K562 treated with DMSO at 1 percent for 4 hours (cell line): ENCODE measurements around the gene LY6G5B. TPM values are rescaled to one million over a fixed set of nuclear protein-coding genes. Genes with fewer than 3 reads are reported as not detected.

Source experiments
- total RNA-seq: library from RNA; unstranded; fragments of 300-600 nt; gene quantifications from 2 replicates; pipeline ENCODE4 v1.2.3, GENCODE V29; 2022; ENCODE audit not compliant: insufficient read depth

The LY6G5B gene
- total RNA-seq = 5.0 and 12.4 TPM in 2 replicates

DNA sequence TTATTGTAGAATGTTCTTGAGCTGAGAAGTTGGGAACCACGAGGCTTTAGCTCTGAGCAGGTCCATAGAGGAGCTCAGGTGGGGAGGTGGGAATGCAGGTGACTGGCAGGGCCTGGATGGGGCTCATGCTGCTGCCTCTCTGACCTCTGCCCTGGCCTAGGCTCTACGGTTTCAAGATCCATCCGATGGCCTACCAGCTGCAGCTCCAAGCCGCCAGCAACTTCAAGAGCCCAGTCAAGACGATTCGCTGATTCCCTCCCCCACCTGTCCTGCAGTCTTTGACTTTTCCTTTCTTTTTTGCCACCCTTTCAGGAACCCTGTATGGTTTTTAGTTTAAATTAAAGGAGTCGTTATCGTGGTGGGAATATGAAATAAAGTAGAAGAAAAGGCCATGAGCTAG is at the start of gene LY6G5B:
TSS of gene LY6G5B (plus strand) at position 301 of the 400 bp plus-strand sequence. CDS start 975 bp downstream, outside the sequence.

GRCh38 chr6:31620586-31621319 is 49.0 kb upstream of the LY6G5B start, which contains the start of gene PRRC2A:
TSS of gene PRRC2A (plus strand) at chr6:31620715. CDS start at chr6:31622790, 2,075 bp downstream.

DNA sequence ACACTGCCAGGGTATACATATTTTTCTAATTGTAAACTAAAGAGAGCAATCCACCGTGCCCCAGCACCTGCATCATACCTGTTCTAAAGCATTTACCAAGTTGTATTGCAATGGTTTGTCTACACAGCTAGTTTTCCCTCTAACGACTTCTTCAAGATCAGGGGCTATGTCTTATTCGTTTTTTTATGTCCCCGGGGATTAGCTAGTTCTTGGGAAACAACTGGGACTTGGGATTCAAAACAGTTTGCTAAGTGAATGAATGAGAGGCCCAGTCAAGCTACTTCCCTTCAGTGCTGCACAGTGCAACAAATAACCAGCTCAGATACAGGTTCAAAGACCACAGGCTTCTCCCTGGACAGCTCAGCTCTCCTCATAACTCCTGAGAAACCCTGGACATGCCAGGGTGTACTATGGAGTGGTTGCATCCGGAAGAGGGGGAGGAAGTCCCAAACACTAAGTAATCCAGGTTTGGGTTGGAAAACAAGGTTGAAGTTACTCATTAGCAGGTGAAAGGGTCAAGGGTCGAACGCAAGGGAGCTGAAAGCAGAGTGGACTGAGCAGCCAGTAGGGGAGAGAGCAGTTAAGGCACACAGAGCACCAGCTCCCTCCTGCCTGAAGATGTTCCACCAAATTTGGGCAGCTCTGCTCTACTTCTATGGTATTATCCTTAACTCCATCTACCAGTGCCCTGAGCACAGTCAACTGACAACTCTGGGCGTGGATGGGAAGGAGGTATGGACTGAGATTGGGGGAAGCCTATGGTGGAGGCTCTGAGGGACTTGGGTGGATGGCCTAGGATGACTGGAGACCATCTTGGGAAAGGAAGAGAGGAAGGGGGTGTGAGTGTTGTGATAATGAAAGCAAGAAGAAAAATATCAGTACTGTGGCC is 14.2 kb upstream of the LY6G5B start, which contains the start of gene APOM:
TSS of gene APOM (plus strand) at position 546 of the 889 bp plus-strand sequence. CDS start at position 619, 73 bp downstream.

DNA sequence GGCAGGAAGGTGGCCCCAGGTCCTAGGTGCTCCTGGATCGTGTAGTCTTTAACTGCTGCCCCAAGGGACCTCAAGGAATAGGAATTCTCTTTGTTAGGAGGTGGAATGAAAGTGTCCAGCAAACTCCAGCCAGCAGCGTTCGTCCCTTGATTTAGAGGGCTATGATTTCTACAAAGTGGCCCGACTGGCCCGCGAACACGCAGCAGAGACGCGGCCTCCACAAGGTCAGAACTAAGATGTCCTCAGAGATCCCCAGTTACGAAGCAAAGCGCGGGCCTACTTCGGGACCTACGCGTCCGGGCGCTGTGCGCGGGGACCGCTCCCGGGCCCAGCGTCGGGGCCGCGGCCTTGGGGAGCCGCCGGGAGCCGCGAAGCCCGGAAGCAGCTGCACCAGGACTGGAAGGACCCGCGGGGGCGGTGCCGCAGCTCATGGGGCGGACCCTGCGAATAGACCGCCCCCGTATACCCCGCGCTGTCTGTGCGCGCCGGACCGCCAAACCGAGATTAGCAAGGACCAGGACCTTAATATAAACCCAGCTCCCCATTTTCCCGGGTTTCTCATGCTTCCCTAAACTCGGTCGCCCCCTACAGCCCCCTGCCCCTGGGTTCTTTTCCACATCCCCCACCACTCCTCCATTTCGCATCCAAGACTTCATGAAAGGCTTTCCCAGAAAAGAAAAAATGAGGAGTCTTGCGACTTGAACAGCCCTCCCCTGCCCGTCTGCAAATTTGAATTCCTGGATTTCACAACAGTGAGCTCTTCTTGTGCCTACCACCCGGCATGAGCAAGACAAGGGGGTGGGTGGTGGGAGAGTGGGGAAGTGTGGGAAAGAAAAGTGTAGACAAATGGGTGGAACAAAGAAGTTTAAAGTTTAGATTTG is 9.2 kb upstream of the LY6G5B start, which contains the start of gene C6orf47:
TSS of gene C6orf47 (minus strand) at position 398 of the 881 bp plus-strand sequence. CDS start 831 bp downstream, outside the sequence.

GRCh38 chr6:31664790-31665500 is 4.8 kb upstream of the LY6G5B start, which contains the start of gene GPANK1:
TSS of gene GPANK1 (minus strand) at chr6:31664997. CDS start at chr6:31664478, 519 bp downstream.

DNA sequence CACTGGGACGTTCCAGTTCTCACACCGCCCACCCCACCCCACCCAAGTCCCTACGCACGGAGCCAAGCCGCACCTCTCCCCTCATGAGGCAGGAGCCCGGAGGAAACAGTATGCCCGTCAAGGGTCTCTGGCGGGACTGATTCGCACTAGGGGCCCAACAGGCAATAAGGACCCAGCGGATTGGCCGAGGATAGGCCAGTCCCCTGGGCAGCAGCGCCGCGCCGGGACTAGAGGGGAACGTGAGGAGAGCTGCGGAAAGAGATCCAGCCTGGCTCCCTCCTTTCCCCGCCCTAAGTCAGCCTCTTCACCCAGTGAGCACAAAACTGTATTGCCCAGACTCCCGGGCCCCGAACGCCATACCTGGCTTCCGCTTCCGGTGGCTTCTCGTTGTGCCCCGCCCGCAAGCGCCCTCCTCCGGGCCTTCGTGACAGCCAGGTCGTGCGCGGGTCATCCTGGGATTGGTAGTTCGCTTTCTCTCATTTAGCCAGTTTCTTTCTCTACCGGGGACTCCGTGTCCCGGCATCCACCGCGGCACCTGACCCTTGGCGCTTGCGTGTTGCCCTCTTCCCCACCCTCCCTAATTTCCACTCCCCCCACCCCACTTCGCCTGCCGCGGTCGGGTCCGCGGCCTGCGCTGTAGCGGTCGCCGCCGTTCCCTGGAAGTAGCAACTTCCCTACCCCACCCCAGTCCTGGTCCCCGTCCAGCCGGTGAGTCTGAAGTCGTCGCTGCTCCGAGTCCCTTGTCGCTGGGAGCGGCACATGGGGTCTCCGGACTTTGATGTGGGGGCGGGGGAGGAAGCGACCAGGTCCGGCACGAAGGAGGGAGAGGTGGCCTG is 4.1 kb upstream of the LY6G5B start, which contains the start of gene CSNK2B:
TSS of gene CSNK2B (plus strand) at position 580 of the 836 bp plus-strand sequence. CDS start 752 bp downstream, outside the sequence.

GRCh38 chr6:31680226-31681134 is 10.7 kb downstream of the LY6G5B start, which contains the start of gene LY6G5C:
TSS of gene LY6G5C (minus strand) at chr6:31681067. CDS start at chr6:31680373, 694 bp downstream.

DNA sequence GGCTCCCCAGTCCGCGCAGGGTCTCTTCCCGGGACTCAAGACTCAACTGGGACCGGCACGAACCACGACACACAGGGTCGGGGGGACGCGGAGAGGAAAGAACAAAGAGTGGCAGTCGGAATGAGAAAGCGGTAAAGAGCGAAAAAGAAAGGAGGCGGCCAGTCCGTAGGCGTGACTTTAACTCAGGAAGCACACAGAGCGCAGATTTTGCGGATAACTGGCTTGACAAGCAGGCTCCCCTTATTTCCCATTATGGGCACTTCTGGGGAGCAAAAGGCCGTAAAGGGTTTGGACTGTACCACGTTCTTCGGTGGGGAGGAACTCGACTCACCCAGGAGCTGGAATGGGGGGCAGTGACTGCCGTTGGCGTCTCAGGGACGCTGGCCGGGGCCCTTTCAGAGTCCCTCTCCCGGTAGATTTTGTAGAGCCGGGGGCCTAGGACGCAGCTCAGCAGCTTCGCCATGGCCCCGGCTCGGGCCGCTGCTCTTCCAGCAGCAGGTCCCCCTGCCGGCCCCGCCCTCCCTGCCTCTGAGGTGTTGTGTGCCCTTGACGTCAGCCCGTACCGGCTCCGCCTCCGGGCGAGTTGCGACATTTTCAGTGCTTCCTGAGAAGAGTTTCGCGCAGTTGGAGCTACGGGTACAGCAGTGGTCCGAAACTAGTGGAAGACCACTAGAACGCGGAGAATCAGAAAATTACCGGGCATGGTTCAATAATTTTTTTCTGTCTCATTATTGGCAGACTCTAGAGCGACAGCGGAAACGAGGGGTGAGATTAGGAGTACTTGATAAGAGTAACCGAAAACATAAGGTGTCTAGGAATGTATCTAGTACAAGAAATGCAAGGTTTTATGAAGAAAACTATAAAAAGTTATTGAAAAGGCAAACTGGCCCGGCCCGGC is 33.3 kb downstream of the LY6G5B start, which contains the start of gene ABHD16A:
TSS of gene ABHD16A (minus strand) at position 506 of the 898 bp plus-strand sequence. CDS start at position 463, 43 bp downstream.

GRCh38 chr6:31706599-31706998 is 36.8 kb downstream of the LY6G5B start, which contains the start of gene LY6G6F:
TSS of gene LY6G6F (plus strand) at chr6:31706866. CDS start at chr6:31706907, 41 bp downstream.

DNA sequence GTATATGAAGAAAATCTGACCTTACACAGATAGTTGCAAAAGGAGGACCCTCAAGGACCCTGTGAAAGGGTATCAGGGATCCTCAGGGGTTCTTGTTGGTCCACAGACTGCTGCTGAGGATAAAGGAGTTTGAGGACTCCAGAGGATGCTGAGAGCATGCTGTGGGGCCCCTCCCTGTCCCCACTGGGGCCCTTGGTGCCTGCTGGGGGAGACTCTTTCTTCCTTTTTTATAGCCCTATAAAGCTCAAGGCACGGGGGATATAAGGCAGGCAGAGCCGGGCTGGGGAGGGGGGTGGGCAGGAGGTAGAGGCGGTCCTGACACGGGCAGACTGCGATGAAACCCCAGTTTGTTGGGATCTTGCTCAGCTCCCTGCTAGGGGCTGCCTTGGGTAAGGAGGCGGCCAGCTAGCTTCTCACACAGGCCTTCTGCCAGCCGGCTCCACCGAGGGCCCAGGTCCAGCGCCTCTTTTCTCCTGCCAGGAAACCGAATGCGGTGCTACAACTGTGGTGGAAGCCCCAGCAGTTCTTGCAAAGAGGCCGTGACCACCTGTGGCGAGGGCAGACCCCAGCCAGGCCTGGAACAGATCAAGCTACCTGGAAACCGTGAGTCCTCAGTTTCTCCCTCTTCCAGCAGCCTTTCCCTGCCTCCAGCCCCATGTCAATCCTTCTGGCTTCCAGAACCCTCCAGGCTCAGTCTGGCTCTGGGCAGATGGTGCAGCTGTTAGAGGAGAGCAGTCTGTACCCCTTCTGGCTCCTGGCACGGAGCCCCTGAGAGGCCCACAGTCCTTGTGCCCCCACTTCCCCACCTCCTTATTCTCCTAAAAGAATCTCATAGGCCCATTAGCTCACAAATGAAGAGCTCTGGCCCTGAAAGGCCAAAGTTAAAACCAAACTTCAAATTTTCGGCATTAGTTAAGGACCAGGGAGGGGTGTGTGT is 45.5 kb downstream of the LY6G5B start, which contains the start of gene LY6G6D:
TSS of gene LY6G6D (plus strand) at position 327 of the 937 bp plus-strand sequence. CDS start at position 335, 8 bp downstream.

GRCh38 chr6:31721351-31722020 is 51.7 kb downstream of the LY6G5B start, which contains the start of gene LY6G6C:
TSS of gene LY6G6C (minus strand) at chr6:31721746. CDS start at chr6:31721679, 67 bp downstream.

